HG02970 (cell line): ENCODE data around the gene GDF9.

ENCODE experiments used
- ATAC-seq: cut with Tn5 transposase; IDR thresholded peaks from one replicate; pipeline ENCODE4 v1.9.1; 2021; ENCODE audit warnings: mild to moderate bottlenecking, moderate library complexity, moderate number of reproducible peaks; ENCODE audit not compliant: unreplicated experiment, low FRiP score

The GDF9 gene

DNA sequence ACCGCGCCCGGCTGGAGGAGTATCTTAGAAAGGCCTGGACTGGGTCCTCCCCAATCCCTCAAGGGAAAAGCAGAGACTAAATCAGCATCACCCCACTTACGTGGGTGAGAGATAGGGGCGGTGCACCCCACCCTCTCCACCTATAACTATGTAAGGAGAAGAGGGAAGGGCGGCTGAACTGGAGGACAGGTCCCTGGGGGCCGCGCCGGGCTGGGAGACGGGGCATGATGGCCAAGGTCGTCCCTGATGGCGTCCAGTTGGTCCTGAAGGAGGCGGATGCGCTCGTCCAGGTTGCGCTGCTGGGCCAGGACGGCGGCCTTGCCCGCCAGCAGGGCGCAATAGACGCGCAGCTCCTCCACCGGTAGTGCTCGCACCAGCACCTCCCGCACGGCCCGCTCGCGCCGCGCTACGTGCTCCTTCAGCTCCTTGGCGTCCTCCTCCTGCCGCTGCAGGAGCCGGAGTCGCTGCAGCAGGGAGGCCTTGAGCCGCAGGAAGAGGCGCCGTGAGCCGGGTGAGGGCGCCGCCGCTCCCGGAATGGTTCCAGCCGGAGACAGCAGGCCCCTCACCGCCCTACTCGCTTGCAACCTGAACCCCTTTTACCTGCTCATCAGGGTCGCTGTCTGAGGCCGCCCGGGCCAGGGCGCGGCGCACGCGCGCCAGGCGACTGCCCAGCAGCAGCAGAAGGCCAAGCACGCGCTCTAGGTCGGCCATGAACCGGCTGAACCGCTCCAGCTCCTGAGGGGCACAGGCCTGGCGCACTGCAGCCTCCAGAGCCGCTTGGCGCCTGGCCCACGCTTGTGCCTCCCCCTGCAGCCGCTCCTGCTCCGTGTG lies 43.4 kb downstream of the GDF9 start:
- ATAC-seq: no peak

DNA sequence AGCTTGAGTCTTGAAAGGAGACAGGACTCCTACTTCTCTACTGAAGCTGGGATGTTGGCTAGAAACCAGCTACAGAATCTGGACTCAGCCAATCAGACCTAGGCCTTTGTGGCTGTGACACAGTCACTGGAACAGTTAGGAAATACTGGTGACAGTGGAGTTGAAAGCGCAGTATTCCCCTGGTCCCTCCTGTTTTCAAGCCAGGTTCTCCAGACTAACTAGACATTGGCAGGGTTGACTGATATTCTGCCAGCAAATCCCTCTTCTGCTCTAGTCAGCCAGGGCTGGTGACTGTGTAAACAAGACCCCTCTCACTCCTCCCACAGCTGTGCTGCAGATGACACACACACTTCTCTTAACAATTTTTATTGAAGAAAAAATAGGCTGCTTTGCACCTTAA lies 44.5 kb downstream of the GDF9 start:
- ATAC-seq: no peak

DNA sequence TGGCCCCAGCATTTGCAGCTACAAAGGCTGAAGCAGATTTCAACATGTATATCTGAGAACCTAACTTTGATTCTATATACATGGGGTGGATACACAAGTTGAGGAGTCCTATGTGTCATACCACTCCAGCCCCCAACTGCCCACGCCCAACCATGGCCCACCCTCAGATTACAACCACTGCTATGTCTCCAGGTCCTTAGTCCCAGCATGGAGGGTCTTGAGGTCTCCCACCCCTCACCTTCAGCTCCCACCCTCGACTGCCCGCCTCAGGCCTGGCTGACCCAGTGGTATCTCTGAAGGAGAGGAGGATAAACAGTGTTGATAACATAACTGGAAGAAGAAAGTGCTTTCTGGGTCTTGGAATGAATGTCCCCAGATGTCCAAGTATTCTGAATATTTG lies 44.9 kb downstream of the GDF9 start:
- ATAC-seq: no peak

DNA sequence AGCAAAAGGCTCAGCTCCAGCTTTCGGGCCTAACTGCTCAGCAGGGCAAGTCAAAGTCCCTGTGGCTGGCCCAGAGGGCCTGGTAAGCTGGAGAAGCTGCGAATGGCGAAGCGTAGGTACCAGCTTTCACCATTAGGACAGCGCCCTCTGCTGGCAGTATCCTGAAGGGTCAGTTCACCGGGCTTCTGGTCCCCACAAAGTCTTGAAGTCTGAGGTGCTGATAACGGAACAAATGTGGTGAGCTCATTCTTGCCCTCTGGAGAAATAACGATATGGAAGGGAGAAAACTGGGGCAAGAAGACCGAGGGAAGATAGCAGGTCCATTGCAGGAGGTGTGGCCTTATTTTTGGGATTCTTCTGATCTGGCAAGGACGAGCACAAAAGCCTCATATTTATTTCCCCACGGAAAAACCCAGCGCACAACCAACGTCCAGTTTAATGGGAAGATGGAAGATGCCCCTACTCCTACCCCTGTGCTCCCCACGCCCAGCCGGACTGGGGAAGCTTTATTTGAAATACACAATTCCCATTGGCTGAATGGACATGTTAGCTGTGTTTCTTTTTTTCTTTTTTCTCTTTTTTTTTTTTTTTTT lies 46.0 kb downstream of the GDF9 start:
- no peak for ATAC-seq

DNA sequence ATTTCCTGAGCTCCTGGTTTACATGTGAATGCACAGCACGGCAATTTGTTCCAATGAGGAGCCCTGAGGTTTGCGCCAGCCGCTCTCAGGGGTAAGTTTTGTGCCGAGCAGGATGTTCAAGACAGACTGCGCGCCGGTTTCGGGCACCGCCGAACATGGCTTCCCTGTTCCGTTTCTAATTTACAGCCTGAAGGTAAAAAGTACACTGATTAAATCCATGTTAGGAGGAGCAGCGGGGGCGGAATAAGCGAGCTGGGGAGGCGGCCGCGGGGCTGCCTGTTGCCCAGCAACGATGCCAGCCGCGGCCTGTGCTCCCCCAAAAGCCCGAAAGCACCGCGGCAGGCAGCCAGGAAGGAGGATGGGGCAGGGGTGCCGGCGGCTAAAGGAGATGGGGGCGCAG lies 46.8 kb downstream of the GDF9 start:
- ATAC-seq: no peak

DNA sequence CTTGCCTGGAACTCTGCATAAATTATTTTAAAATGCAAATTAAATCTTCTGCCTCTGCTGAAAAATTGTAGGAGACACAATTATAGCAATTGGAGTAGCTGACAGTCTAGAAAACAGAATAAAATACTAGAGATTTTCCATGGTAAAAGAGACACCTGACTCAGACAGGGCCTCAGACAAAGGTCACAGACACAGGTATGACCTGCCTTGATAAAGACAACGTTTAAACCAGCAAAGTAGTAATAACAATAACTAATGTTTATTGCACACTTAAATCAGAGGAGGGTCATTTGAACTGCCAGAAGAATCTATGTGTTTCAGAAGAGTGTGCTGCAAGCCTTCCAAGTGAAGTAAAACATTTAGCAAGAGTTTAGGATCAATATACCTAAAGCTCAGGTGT lies 49.3 kb downstream of the GDF9 start:
- ATAC-seq: no peak

DNA sequence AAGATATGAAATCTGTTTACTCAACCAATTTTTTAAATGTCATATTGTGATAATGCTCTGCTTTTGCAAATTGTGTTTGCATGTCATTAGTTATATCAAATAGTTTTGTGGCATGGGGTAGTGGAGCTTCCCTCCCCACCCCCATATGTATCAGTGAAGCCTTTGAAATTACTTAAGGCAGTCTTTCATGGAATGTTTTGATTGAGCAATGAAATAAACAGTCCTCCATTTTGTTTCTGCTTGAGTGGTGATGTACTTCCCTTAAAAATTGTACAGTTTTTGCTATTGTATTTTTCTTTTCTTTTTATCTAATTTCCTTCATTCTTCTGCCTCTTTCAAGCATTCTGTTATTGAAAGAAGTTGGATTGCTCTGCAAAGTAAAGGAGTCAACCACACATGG lies 49.7 kb downstream of the GDF9 start:
- ATAC-seq: no peak

DNA sequence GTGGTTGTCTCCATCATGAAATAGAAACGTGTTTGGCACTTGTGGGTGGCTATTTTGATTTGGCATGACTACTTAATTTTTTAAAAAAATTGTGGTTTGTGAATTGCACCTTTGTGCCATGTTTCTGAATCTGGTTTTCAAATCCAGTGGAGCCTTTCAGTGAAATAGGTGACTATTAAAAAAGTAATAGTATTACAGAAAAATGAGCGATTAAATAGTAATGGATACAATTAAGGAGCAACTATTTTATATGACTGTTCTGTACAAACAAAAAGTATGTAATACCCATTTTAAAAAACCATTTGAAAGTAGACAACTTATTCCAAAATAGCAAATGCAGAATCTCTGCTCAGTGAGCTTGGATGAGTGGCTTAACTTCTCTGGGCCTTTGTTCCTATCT lies 50.2 kb downstream of the GDF9 start:
- ATAC-seq: no peak

DNA sequence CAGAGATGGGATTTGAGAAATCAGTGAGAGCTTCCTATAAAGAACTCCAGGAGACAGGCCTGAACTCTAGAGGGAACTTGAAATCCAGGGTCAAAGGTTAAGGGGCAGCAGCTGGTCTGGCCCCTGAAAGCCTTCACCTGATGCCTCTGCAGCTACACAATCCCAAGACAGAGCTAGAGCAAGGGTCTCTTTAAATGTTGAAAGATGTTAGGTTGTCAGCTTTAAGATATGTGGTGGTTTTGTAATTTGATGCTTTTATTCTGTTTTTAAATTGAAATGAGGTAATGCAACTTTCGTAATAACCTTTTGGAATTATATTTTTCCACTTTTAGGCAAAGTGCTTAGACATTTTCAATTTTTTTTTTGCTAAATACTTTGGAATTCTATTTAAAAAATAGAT lies 50.8 kb downstream of the GDF9 start:
- no peak for ATAC-seq

DNA sequence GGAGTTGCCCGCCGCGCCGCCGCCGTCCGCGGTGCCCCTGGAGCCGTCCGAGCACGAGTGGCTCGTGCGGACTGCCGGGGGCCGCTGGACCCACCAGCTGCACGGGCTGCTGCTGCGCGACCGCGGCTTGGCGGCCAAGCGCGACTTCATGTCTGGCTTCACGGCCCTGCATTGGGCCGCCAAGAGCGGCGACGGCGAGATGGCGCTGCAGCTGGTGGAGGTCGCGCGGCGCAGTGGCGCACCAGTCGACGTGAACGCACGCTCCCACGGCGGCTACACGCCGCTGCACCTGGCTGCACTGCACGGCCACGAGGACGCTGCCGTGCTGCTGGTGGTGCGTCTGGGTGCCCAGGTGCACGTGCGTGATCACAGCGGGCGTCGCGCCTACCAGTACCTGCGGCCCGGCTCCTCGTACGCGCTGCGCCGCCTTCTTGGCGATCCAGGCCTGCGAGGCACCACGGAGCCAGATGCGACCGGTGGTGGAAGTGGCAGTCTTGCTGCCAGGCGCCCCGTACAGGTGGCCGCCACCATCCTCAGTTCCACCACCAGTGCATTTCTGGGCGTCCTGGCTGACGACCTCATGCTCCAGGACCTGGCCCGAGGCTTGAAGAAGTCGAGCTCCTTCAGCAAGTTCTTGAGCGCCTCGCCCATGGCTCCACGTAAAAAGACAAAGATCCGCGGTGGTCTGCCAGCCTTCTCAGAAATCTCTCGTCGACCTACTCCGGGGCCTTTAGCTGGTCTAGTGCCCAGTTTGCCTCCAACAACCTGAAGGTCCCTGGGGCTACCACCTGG lies 51.6 kb downstream of the GDF9 start:
- no peak for ATAC-seq

DNA sequence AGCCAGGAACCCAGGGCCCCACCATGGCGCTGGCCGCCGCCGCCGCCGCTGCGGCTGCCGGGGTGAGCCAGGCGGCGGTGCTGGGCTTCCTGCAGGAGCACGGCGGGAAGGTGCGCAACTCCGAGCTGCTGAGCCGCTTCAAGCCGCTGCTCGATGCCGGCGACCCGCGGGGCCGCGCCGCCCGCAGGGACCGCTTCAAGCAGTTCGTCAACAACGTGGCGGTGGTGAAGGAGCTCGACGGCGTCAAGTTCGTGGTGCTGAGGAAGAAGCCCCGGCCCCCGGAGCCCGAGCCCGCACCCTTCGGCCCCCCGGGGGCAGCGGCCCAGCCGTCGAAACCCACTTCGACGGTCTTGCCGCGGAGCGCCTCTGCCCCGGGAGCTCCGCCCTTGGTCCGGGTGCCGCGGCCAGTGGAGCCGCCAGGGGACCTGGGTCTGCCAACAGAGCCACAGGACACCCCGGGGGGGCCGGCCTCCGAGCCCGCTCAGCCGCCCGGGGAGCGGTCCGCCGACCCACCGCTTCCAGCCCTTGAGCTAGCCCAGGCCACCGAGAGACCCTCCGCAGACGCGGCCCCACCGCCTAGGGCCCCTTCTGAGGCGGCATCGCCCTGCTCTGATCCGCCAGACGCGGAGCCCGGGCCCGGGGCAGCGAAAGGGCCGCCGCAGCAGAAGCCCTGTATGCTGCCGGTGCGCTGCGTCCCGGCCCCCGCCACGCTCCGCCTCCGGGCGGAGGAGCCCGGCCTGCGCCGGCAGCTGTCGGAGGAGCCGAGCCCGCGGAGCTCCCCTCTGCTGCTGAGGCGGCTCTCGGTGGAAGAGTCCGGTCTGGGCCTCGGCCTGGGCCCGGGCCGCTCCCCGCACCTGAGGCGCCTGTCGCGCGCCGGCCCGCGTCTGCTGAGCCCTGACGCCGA lies 52.4 kb downstream of the GDF9 start:
- no peak for ATAC-seq

DNA sequence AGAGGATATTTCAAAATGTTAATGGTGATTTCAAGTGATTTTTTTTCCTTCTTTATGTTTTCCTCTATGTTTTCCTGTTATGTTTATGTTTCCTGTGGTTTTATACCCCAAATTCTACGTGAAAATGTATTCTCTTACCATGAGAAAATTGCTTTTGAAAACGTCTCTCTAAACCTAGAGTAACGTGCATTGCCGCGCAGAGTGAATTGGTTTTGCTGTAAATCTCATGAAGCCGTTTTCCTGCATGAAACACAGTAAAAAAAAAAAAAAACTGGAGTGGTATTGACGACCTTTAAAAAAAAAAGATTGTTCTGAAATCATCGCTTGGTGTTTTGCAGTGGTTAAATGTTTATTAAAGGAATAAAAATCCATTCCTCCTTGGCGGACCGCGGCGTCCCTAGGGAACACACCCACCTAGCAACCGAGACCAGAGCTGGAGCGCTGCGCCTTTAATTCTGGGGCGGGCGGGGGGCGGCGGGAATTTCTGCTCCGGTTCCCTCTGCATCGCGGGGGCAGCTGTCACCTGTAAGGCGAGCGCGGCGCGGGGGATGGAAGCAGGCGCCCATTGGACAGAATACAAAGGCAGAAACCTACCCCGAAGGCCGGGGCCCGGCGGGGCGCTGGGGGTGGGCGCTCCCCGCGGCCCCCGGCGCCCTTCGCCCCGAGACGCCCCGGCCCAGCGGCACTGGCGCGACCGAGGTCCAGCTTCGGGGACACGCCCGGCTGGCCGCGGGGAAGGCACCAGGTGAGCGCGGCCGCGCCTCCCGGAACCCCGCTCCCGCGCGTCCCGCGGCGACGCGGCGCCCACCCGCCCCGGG lies 53.3 kb downstream of the GDF9 start, which contains the start of gene SOWAHA:
TSS of gene SOWAHA (plus strand) at position 522 of the 818 bp plus-strand sequence. CDS start 320 bp downstream, outside the sequence.
- no peak for ATAC-seq

DNA sequence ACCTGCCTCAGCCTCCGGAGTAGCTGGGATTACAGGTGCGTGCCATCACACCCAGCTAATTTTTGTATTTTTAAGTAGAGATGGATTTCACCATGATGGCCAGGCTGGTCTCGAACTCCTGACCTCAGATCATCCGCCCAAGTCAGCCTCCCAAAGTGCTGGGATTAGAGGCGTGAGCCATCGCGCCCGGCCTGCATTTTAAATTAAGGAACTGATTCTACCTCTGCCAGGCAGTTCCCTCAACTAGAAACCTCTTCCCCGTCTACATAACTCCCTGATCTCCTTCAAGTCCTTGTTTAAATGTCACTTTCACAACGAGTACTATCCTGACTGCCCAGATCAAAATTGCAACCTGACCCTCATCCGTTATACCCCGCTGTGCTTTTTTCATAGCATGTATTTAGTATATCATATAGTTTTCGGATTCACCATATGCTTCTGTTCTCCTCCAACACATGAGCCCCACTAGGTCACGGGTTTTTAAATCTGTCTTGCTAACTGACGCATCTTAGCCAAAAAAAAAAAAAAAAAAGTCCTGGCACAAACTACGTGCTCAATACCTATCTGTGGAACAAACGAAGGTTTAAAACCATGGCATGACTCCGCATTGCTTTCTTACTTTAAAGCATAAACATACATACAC lies 54.0 kb downstream of the GDF9 start:
- ATAC-seq: no peak
